ENCODE results near the gene SLC6A6.

DNA sequence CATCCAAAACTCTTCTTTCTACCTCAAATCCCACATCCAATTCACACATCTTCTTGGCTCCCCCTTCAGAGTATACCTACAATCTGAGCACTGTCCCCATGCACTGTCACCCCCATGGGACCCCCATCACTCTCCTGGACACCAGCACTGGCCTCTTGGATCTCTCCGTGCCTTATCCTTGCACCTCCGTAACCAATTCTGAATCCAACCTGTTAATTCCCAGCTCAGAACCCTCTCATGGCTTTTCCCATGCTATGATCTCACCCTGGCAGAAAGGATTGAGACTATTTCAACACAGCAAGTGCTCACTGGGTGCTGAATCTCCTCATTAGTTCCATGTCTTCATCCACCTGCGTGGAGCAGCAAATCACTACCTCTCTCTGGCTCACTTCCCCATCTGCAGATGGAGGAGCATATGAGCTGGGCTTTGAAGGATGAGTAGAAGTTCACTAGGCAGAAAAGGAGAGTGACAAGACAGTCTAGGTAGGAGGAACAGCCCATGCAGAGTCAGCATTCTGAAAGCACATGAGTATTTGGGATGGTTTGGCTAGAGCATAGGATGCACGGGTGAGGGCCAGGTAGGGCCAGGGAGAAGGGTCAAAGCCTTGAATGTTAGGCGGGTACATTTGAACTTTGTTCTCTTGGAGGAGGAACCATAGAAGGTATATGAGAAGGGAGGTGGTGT, 48.7 kb downstream of the SLC6A6 start:
- no peak for TF ChIP-seq POLR2A (IDR thresholded peaks at IDR 0.05; ENCODE audit: low read length)
- no peak for TF ChIP-seq GATA1 (IDR thresholded peaks at IDR 0.05; ENCODE audit: low read depth, low read length)

Data from erythroblast (primary cell).